ENCODE measurements around the gene RPS21.
A peak's percentile ranks its signal among the peaks of the same experiment; 100 is the strongest.

RPS21 gene

GRCh38 chr20:62396367-62397239, 9.7 kb downstream of the RPS21 start:
- DNase-seq (ENCODE audit: low read depth, low spot score), result no peak

GRCh38 chr20:62398120-62398821, 11.4 kb downstream of the RPS21 start:
- no peak for DNase-seq (ENCODE audit: low read depth, low spot score)

GRCh38 chr20:62400021-62400420, 13.1 kb downstream of the RPS21 start:
- no peak for DNase-seq (ENCODE audit: low read depth, low spot score)

GRCh38 chr20:62400541-62400940, 13.6 kb downstream of the RPS21 start:
- no peak for DNase-seq (ENCODE audit: low read depth, low spot score)

- no peak for DNase-seq (ENCODE audit: low read depth, low spot score)
Measured at GRCh38 chr20:62401331-62401779, 14.5 kb downstream of the RPS21 start.

GRCh38 chr20:62402456-62403150, 15.7 kb downstream of the RPS21 start:
- no peak for DNase-seq (ENCODE audit: low read depth, low spot score)

- no peak for DNase-seq (ENCODE audit: low read depth, low spot score)
Measured at GRCh38 chr20:62403331-62403730, 16.4 kb downstream of the RPS21 start.

- DNase-seq (ENCODE audit: low read depth, low spot score), result no peak
Measured at GRCh38 chr20:62404112-62404665, 17.3 kb downstream of the RPS21 start.

- DNase-seq (ENCODE audit: low read depth, low spot score), result no peak
Measured at GRCh38 chr20:62404761-62405107, 17.8 kb downstream of the RPS21 start.

GRCh38 chr20:62405108-62405980, 18.4 kb downstream of the RPS21 start:
- DNase-seq (ENCODE audit: low read depth, low spot score), result peak; percentile 74

- DNase-seq (ENCODE audit: low read depth, low spot score), result no peak
Measured at GRCh38 chr20:62405981-62406513, 19.1 kb downstream of the RPS21 start.

GRCh38 chr20:62406635-62407176, 19.8 kb downstream of the RPS21 start:
- no peak for DNase-seq (ENCODE audit: low read depth, low spot score)

- peak; percentile 98 for DNase-seq (ENCODE audit: low read depth, low spot score)
Measured at GRCh38 chr20:62407221-62407992, 20.5 kb downstream of the RPS21 start, which contains the start of gene CABLES2. Gene CABLES2, minus strand, starts transcription at chr20:62407285. Its CDS starts 9 bp downstream, at chr20:62407276.

- DNase-seq (ENCODE audit: low read depth, low spot score), result no peak
Measured at GRCh38 chr20:62408055-62408454, 21.2 kb downstream of the RPS21 start.

GRCh38 chr20:62408640-62409039, 21.7 kb downstream of the RPS21 start:
- DNase-seq (ENCODE audit: low read depth, low spot score), result no peak

- DNase-seq (ENCODE audit: low read depth, low spot score), result no peak
Measured at GRCh38 chr20:62409086-62409853, 22.4 kb downstream of the RPS21 start.

GRCh38 chr20:62409931-62410745, 23.2 kb downstream of the RPS21 start:
- DNase-seq (ENCODE audit: low read depth, low spot score), result peak; percentile 50
